Glomerular visceral epithelial cell (primary cell): Measurements from ENCODE around the gene MICU1.
A peak's percentile ranks its signal among the peaks of the same experiment; 100 is the strongest.
"Not testable (repeated sequence)": the region's sequence is repeated elsewhere in the genome, so short reads cannot be mapped to it uniquely, and the experiment has no call there.

Experiments used
- DNase-seq: peaks from one replicate; pipeline ENCODE4 v3.0.0-alpha.2; 2016; ENCODE audit errors: extremely low spot score

Gene MICU1

GRCh38 chr10:72389716-72390115 is 236.2 kb downstream of the MICU1 start:
- DNase-seq: no peak

GRCh38 chr10:72389014-72389413 is 236.9 kb downstream of the MICU1 start:
- DNase-seq: no peak

GRCh38 chr10:72388062-72388461 is 237.8 kb downstream of the MICU1 start:
- DNase-seq: no peak

GRCh38 chr10:72386916-72387586 is 238.8 kb downstream of the MICU1 start:
- no peak for DNase-seq

GRCh38 chr10:72385724-72386123 is 240.2 kb downstream of the MICU1 start:
- DNase-seq: no peak

- not testable (repeated sequence) for DNase-seq
Observed at GRCh38 chr10:72384982-72385381, 240.9 kb downstream of the MICU1 start.

GRCh38 chr10:72379776-72380175 is 246.1 kb downstream of the MICU1 start:
- no peak for DNase-seq

- DNase-seq: no peak
Observed at GRCh38 chr10:72379062-72379461, 246.8 kb downstream of the MICU1 start.

GRCh38 chr10:72375585-72375984 is 250.3 kb downstream of the MICU1 start:
- peak; percentile 15 for DNase-seq

- DNase-seq: no peak
Observed at GRCh38 chr10:72375173-72375572, 250.7 kb downstream of the MICU1 start.

- no peak for DNase-seq
Observed at GRCh38 chr10:72370201-72370722, 255.6 kb downstream of the MICU1 start.

- no peak for DNase-seq
Observed at GRCh38 chr10:72367301-72367960, 258.4 kb downstream of the MICU1 start.

GRCh38 chr10:72365106-72365895 is 260.6 kb downstream of the MICU1 start:
- no peak for DNase-seq

- peak; percentile 92 for DNase-seq
Observed at GRCh38 chr10:72364239-72364777, 261.6 kb downstream of the MICU1 start.

- no peak for DNase-seq
Observed at GRCh38 chr10:72356987-72357386, 268.9 kb downstream of the MICU1 start.

GRCh38 chr10:72356115-72356514 is 269.8 kb downstream of the MICU1 start:
- no peak for DNase-seq

GRCh38 chr10:72355214-72355555 is 270.7 kb downstream of the MICU1 start:
- DNase-seq: no peak

GRCh38 chr10:72354356-72355213 is 271.3 kb downstream of the MICU1 start, which contains the start of gene DNAJB12:
Gene DNAJB12 (minus strand): TSS chr10:72354919. CDS start chr10:72354897, 22 bp downstream.
- peak; percentile 97 for DNase-seq

- DNase-seq: no peak
Observed at GRCh38 chr10:72353965-72354355, 271.9 kb downstream of the MICU1 start.

- no peak for DNase-seq
Observed at GRCh38 chr10:72353028-72353964, 272.6 kb downstream of the MICU1 start.
